Measurements from ENCODE around the gene KLHL26. TPM values are rescaled to one million over a fixed set of nuclear protein-coding genes. Genes with fewer than 3 reads are reported as not detected.
A peak's percentile ranks its signal among the peaks of the same experiment; 100 is the strongest.

The KLHL26 gene
- total RNA-seq, 3 donors from 2014 or later (not counting 1 experiment from before 2014, with no cell fraction given): 8.0 to 11.5 (median 9.6) TPM

DNA sequence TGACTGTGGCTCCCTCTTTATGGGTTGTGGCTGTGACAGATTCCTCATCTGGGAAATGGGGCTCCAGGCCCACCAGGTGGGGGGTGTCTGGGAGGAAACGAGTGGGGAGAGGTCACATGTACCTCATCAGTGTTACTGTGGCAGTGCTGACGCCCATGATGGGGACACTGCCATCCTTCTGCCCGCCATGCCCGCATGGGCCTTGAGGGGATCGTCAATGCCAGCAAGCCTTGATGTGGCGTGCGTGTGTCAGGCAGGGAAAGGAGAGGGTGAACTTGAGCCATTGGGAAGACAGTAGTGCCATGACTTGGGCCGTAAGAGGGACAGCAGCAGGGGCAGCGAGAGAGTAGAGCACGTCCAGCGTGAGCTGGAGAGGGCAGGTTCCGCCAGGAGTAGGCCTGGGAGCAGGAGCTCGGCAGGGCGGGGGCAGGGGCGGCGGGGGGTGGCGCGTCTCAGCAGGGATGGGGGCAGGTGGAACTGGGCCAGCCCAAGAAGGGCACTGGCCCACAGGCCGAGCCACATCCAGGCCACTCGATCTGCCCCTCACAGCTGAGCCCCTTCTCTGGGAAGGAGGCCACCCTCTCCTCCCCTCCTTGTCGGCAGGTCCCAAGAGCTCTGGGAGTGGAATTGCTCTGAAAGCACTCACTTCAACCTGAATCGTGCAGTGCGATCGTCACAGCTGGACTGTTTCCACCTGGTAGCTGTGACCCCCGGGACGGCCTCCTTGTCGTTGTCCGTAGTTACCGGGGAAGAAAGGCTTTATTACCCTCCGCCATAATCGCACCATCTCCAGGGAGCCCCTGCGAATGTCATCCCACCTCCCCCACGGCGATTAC, 9.9 kb downstream of the KLHL26 start:
- intact Hi-C loops (cut with micrococcal nuclease): no loop called here
- Histone ChIP-seq H3K9me3 (ENCODE audit: control insufficient read depth, insufficient read depth, low read length) (no peaks in the 10 kb centered on the region), H3K27ac (ENCODE audit: low read length) (no peak overlapping the region), H3K27me3 (ENCODE audit: control insufficient read depth, insufficient read depth, low read length) (no peaks in the 10 kb centered on the region), H3K4me1 (ENCODE audit: control insufficient read depth, insufficient read depth, low read length) (peaks cover 37% of the 10 kb centered on the region), H3K36me3 (ENCODE audit: control insufficient read depth, insufficient read depth, low read length) (no peaks in the 10 kb centered on the region), H3K4me3 (ENCODE audit: low read length) (no peak overlapping the region)
- ATAC-seq: no peak
- Mint-ChIP-seq H3K9me3 (no peaks in the 10 kb centered on the region), H3K27ac (no peak overlapping the region), H3K4me3 (no peak overlapping the region), H3K27me3 (ENCODE audit: low read depth in 2 of 2) (no peaks in the 10 kb centered on the region), H3K36me3 (no peaks in the 10 kb centered on the region), H3K4me1 (peaks cover 21 to 37% of the 10 kb centered on the region in 2 donors)
- TF ChIP-seq, protein P1, sequence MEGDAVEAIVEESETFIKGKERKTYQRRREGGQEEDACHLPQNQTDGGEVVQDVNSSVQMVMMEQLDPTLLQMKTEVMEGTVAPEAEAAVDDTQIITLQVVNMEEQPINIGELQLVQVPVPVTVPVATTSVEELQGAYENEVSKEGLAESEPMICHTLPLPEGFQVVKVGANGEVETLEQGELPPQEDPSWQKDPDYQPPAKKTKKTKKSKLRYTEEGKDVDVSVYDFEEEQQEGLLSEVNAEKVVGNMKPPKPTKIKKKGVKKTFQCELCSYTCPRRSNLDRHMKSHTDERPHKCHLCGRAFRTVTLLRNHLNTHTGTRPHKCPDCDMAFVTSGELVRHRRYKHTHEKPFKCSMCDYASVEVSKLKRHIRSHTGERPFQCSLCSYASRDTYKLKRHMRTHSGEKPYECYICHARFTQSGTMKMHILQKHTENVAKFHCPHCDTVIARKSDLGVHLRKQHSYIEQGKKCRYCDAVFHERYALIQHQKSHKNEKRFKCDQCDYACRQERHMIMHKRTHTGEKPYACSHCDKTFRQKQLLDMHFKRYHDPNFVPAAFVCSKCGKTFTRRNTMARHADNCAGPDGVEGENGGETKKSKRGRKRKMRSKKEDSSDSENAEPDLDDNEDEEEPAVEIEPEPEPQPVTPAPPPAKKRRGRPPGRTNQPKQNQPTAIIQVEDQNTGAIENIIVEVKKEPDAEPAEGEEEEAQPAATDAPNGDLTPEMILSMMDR (IDR thresholded peaks at IDR 0.05): no peak
- no peak for DNase-seq
- 97% methylated on average over 33 of the region's 34 CpGs for WGBS (ENCODE audit: insufficient coverage)

DNA sequence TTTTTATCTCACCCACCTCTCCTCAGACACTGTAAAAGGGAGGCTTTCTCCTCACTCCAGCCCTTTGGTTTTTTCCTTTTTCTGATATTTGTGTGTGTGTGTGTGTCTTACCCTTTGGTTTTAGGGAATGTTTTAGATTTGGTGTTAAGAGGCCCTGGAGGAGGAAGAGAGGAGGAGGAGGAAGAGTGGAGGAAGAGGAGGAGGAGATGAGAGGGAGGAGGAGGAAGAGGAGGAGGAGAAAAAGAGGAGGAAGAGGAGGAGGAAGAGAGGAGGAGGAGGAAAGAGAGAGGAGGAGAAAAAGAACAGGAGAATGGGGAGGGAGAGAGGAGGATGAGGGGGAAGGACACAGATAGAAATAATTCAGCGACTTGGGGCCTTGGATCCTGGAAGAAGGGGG, 10.5 kb downstream of the KLHL26 start:
- H3K27ac Mint-ChIP-seq: no peak overlapping the region
- WGBS (ENCODE audit: insufficient coverage): 92% methylated on average over 1 of the region's 1 CpG
- no peaks in the 10 kb centered on the region for H3K9me3 Mint-ChIP-seq
- intact Hi-C loops (cut with micrococcal nuclease): no loop called here
- H3K36me3 Mint-ChIP-seq: no peaks in the 10 kb centered on the region
- Histone ChIP-seq H3K27ac (ENCODE audit: low read length) (no peak overlapping the region), H3K36me3 (ENCODE audit: control insufficient read depth, insufficient read depth, low read length) (no peaks in the 10 kb centered on the region), H3K4me3 (ENCODE audit: low read length) (no peak overlapping the region), H3K9me3 (ENCODE audit: control insufficient read depth, insufficient read depth, low read length) (no peaks in the 10 kb centered on the region), H3K4me1 (ENCODE audit: control insufficient read depth, insufficient read depth, low read length) (peaks cover 37% of the 10 kb centered on the region), H3K27me3 (ENCODE audit: control insufficient read depth, insufficient read depth, low read length) (no peaks in the 10 kb centered on the region)
- H3K4me1 Mint-ChIP-seq: peaks cover 21 to 40% of the 10 kb centered on the region in 2 donors
- H3K4me3 Mint-ChIP-seq: no peak overlapping the region
- no peak for DNase-seq
- no peak for ATAC-seq
- TF ChIP-seq, protein P1 (IDR thresholded peaks at IDR 0.05): no peak
- no peaks in the 10 kb centered on the region for H3K27me3 Mint-ChIP-seq (ENCODE audit: low read depth in 2 of 2)

DNA sequence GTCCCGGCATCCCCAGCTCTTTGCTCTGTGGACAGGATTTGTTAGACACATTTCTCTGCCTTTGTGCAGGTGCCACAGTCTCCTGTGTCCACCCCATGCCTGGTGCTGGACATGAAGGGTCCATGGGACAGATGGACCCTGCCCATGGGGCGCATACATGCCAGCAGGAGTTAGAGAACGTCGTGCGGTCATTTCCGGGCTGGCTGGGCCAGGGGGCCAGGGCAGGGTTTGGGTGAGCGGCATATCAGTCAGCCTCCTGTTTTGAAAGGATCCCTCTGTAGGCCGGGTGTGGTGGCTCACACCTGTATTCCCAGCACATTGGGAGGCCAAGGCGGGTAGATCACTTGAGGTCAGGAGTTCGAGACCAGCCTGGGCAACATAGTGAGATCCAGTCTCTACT, 11.0 kb downstream of the KLHL26 start:
- H3K27ac Mint-ChIP-seq: no peak overlapping the region
- H3K36me3 ChIP-seq (ENCODE audit: control insufficient read depth, insufficient read depth, low read length): no peaks in the 10 kb centered on the region
- H3K36me3 Mint-ChIP-seq: no peaks in the 10 kb centered on the region
- H3K4me3 Mint-ChIP-seq: no peak overlapping the region
- no peak overlapping the region for H3K27ac ChIP-seq (ENCODE audit: low read length)
- 94% methylated on average over 10 of the region's 10 CpGs for WGBS (ENCODE audit: insufficient coverage)
- peaks cover 37% of the 10 kb centered on the region for H3K4me1 ChIP-seq (ENCODE audit: control insufficient read depth, insufficient read depth, low read length)
- ATAC-seq: no peak
- DNase-seq: no peak
- no peaks in the 10 kb centered on the region for H3K9me3 Mint-ChIP-seq
- no peaks in the 10 kb centered on the region for H3K9me3 ChIP-seq (ENCODE audit: control insufficient read depth, insufficient read depth, low read length)
- TF ChIP-seq, protein P1 (IDR thresholded peaks at IDR 0.05): no peak
- intact Hi-C loops (cut with micrococcal nuclease): no loop called here
- no peaks in the 10 kb centered on the region for H3K27me3 ChIP-seq (ENCODE audit: control insufficient read depth, insufficient read depth, low read length)
- no peak overlapping the region for H3K4me3 ChIP-seq (ENCODE audit: low read length)
- no peaks in the 10 kb centered on the region for H3K27me3 Mint-ChIP-seq (ENCODE audit: low read depth in 2 of 2)
- peaks cover 21 to 40% of the 10 kb centered on the region in 2 donors for H3K4me1 Mint-ChIP-seq

GRCh38 chr19:18648973-18649315, 12.1 kb downstream of the KLHL26 start:
- H3K4me3 Mint-ChIP-seq: peak overlapping the region; percentile 83
- H3K27me3 ChIP-seq (ENCODE audit: control insufficient read depth, insufficient read depth, low read length): no peaks in the 10 kb centered on the region
- H3K27ac ChIP-seq (ENCODE audit: low read length): no peak overlapping the region
- H3K9me3 ChIP-seq (ENCODE audit: control insufficient read depth, insufficient read depth, low read length): no peaks in the 10 kb centered on the region
- H3K27ac Mint-ChIP-seq: peak overlapping the region; percentile 36 to 86
- no peaks in the 10 kb centered on the region for H3K9me3 Mint-ChIP-seq
- WGBS (ENCODE audit: insufficient coverage): 81% methylated on average over 13 of the region's 13 CpGs
- no peaks in the 10 kb centered on the region for H3K36me3 Mint-ChIP-seq
- H3K4me1 Mint-ChIP-seq: peaks cover 20 to 41% of the 10 kb centered on the region in 2 donors
- intact Hi-C loops (cut with micrococcal nuclease): no loop called here
- DNase-seq (no peak), ATAC-seq (no peak)
- H3K27me3 Mint-ChIP-seq (ENCODE audit: low read depth in 2 of 2): no peaks in the 10 kb centered on the region
- no peak overlapping the region for H3K4me3 ChIP-seq (ENCODE audit: low read length)
- H3K36me3 ChIP-seq (ENCODE audit: control insufficient read depth, insufficient read depth, low read length): no peaks in the 10 kb centered on the region
- TF ChIP-seq, protein P1 (IDR thresholded peaks at IDR 0.05): no peak
- H3K4me1 ChIP-seq (ENCODE audit: control insufficient read depth, insufficient read depth, low read length): peaks cover 37% of the 10 kb centered on the region
